GM12878 (cell line): ENCODE measurements around the gene MGAT3.

Experiments used
- GABPA ChIP-seq: IDR thresholded peaks from 2 replicates; pipeline ENCODE4 v1.6.1; 2014; ENCODE audit warnings: antibody characterized with exemption, low read depth, mild to moderate bottlenecking, inconsistent platforms
- RCOR1 ChIP-seq: conservative IDR thresholded peaks from 2 replicates; pipeline ENCODE4 v1.6.1; 2012; ENCODE audit warnings: low read depth, low read length, improper control_type of control experiment
- SIN3A ChIP-seq: IDR thresholded peaks from 2 replicates; pipeline ENCODE4 v1.6.1; 2012; ENCODE audit warnings: low read depth, low read length, improper control_type of control experiment

GRCh38 chr22:39457556-39458443 lies 988 bp downstream of the MGAT3 start:
- no peak for TF ChIP-seq RCOR1
- no peak for TF ChIP-seq GABPA
- TF ChIP-seq SIN3A, result no peak
